Heart right ventricle (tissue), 16 donors: Measurements from ENCODE around the gene HSBP1L1. TPM values are rescaled to one million over a fixed set of nuclear protein-coding genes. Genes with fewer than 3 reads are reported as not detected.

ENCODE experiments used
- ATAC-seq, 8 donors: fragments of 200-7000 bp; cut with Tn5 transposase; one replicate each; pipeline ENCODE4 v1.9.1; 2020; ENCODE audit warnings: mild to moderate bottlenecking in 8 of 8, moderate library complexity in 8 of 8, moderate number of reproducible peaks in 1 of 8
- DNase-seq, 2 donors: peaks; one replicate each; pipeline ENCODE4 v3.0.0-alpha.2; 2020
- H3K27ac ChIP-seq, 10 donors: fragments of 200-600 bp; sonication (generic) in 2 of 10; one replicate each; pipeline versions ENCODE4 v1.5.0 to v1.8.0; 2020 to 2022; ENCODE audit warnings: mild to moderate bottlenecking in 3 of 10
- H3K27me3 ChIP-seq, 7 donors: fragments of 200-600 bp; one replicate each; pipeline ENCODE4 v1.8.0; 2021 to 2022; ENCODE audit warnings: mild to moderate bottlenecking in 2 of 7
- H3K36me3 ChIP-seq, 9 donors: fragments of 200-600 bp; sonication (generic) in 1 of 9; one replicate each; pipeline versions ENCODE4 v1.5.0 to v1.8.0; 2020 to 2022; ENCODE audit warnings: mild to moderate bottlenecking in 2 of 9
- H3K4me1 ChIP-seq, 9 donors: fragments of 200-600 bp; sonication (generic) in 1 of 9; one replicate each; pipeline versions ENCODE4 v1.5.0 to v1.8.0; 2020 to 2022; ENCODE audit warnings: mild to moderate bottlenecking in 4 of 9
- H3K4me3 ChIP-seq, 10 donors: fragments of 200-600 bp; sonication (generic) in 2 of 10; one replicate each; pipeline versions ENCODE4 v1.5.0 to v1.8.0; 2020 to 2022; ENCODE audit warnings: mild to moderate bottlenecking in 7 of 10, moderate library complexity in 2 of 10
- H3K9me3 ChIP-seq, 11 donors: fragments of 200-600 bp in 10 of 11; sonication (generic) in 2 of 11; one replicate each; pipeline versions ENCODE4 v1.5.0 to v1.8.0; 2013 to 2022; ENCODE audit warnings: mild to moderate bottlenecking in 2 of 11, control low read depth in 1 of 11, moderate library complexity in 1 of 11
- WGBS, 2 donors: extraction: QIAGEN DNeasy Blood & Tissue Kit; methylation state at CpG; one replicate each; pipeline ENCODE4 v1.1.7; 2013; ENCODE audit warnings: inconsistent platforms in 1 of 2; 5-methylcytosine and 5-hydroxymethylcytosine counted together
- intact Hi-C, 10 donors: fragments of 100-400 bp; cut with DNase I; formaldehyde crosslinking; loops; one replicate each; pipeline versions ENCODE4 v1.11.1 to v1.14.2; 2022
- polyA plus RNA-seq, 2 donors: library from polyadenylated mRNA; stranded (reverse); fragments of 200-250 nt; gene quantifications; one replicate each; pipeline ENCODE4 v1.2.3, GENCODE V29; 2013
- total RNA-seq, 10 donors: library from RNA; stranded (reverse); fragmentation: NEBNext Ultra II Directional in 3 of 10; extraction: Animal tissue kit (Norgen Biotek cat#: 25700) in 3 of 10; gene quantifications; one replicate each; pipeline versions ENCODE4 v1.2.1 to v1.2.4, GENCODE V29; 2021 to 2023
- TF ChIP-seq, protein P1 (sequence below), 9 donors: fragments of 200-600 bp; sonication (generic) in 2 of 9; IDR thresholded peaks; one replicate each; pipeline versions ENCODE4 v1.5.0 to v1.8.0; 2021 to 2022; ENCODE audit warnings: antibody characterized with exemption in 9 of 9, mild to moderate bottlenecking in 5 of 9, moderate library complexity in 1 of 9
- donor health status: Arrhythmogenic right ventricular cardiomyopathy.
- donor health status: ischemic (EF 13 %, LVEDD 7.1; RV severe dilation, severe dysfunction).
- donor health status: healthy with polysubstance abuse.
- donor health status: DM: no; HTN: yes; CAD: no.
- donor health status: DM: no; HTN: no; CAD: no.
- donor health status: ischemic (EF 25% LVEDD 6.9; RV normal size, moderate dysfunction).
- donor health status: ischemic (EF 25% LVEDD 5.7; RV mildly dilated, moderate dysfunction).
- donor health status: healthy.
- donor health status: DM: yes; HTN: yes; CAD: no.
- donor health status: Ischemic cardiomyopathy.
- donor health status: ischemic (EF 35%, LVEDD 5.7; RV mildly dilated, moderate dysfunction).
- donor health status: nonischemic (EF 11% LVEDD 7.7; RV severe dilation, severe dysfunction).
- donor health status: DM: yes; HTN: yes; CAD: no.
- donor health status: PGD.
- donor health status: ischemic (EF 29% LVEDD 5.4; RV normal size, mild dysfunction).
- donor health status: nonischemic (EF 23%, LVEDD 6.1; RV moderate dilation, normal function).

The HSBP1L1 gene
- total and polyA plus RNA-seq, 12 donors = 3.8 to 56.5 (median 6.4) TPM

- H3K4me1 ChIP-seq = peaks cover 10 to 77% (median 63%) of the 10 kb centered on the region in 9 donors
- no peak for DNase-seq
- intact Hi-C loops = loop anchor here in 1 of 10 donors (10.0 kb wide), 1 partner anchor 87 kb away; the partner anchor contains the start of gene RBFA
Measured at GRCh38 chr18:79947881-79948610, 16.4 kb upstream of the HSBP1L1 start.

GRCh38 chr18:79948719-79949411, 15.6 kb upstream of the HSBP1L1 start:
- WGBS, 2 donors = 91 to 92% methylated on average over 23 of the region's 23 CpGs
- ATAC-seq (no peak), DNase-seq (no peak)
- H3K27me3 ChIP-seq = no peaks in the 10 kb centered on the region
- TF ChIP-seq, protein P1, sequence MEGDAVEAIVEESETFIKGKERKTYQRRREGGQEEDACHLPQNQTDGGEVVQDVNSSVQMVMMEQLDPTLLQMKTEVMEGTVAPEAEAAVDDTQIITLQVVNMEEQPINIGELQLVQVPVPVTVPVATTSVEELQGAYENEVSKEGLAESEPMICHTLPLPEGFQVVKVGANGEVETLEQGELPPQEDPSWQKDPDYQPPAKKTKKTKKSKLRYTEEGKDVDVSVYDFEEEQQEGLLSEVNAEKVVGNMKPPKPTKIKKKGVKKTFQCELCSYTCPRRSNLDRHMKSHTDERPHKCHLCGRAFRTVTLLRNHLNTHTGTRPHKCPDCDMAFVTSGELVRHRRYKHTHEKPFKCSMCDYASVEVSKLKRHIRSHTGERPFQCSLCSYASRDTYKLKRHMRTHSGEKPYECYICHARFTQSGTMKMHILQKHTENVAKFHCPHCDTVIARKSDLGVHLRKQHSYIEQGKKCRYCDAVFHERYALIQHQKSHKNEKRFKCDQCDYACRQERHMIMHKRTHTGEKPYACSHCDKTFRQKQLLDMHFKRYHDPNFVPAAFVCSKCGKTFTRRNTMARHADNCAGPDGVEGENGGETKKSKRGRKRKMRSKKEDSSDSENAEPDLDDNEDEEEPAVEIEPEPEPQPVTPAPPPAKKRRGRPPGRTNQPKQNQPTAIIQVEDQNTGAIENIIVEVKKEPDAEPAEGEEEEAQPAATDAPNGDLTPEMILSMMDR (IDR thresholded peaks at IDR 0.05) = no peak
- peak overlapping the region in 7 of 10 donors; percentile 77 to 93 (median 86) for H3K27ac ChIP-seq
- H3K4me1 ChIP-seq = peaks cover 10 to 75% (median 63%) of the 10 kb centered on the region in 9 donors
- peak overlapping the region in 7 of 10 donors; percentile 8 to 95 (median 85) for H3K4me3 ChIP-seq
- peaks cover 0 to 33% (median 4%) of the 10 kb centered on the region in 9 donors for H3K36me3 ChIP-seq
- intact Hi-C loops = loop anchor here in 1 of 10 donors (10.0 kb wide), 1 partner anchor 86 kb away; the partner anchor contains the start of gene RBFA
- no peaks in the 10 kb centered on the region for H3K9me3 ChIP-seq

More at GRCh38 chr18:79947881-79948610, 16.4 kb upstream of the HSBP1L1 start:
- TF ChIP-seq, protein P1 (IDR thresholded peaks at IDR 0.05) = no peak
- H3K4me3 ChIP-seq = no peak overlapping the region
- H3K27me3 ChIP-seq = no peaks in the 10 kb centered on the region
- 90 to 93% methylated on average over 15 of the region's 15 CpGs for WGBS, 2 donors
- no peaks in the 10 kb centered on the region for H3K9me3 ChIP-seq
- H3K36me3 ChIP-seq = peaks cover 0 to 37% (median 5%) of the 10 kb centered on the region in 9 donors
- no peak overlapping the region for H3K27ac ChIP-seq
- no peak for ATAC-seq

- 51 to 56% methylated on average over 12 of the region's 12 CpGs for WGBS, 2 donors
- intact Hi-C loops = loop anchor here in 4 of 10 donors (2.0 to 10.0 kb wide), 5 partner anchors 37 to 555 kb away; partner anchors contain the start of genes RBFA (in 3 of the 4), TXNL4A (in 2 of the 4) and NFATC1 (in 1 of the 4)
- H3K36me3 ChIP-seq = peaks cover 0 to 33% (median 4%) of the 10 kb centered on the region in 9 donors
- DNase-seq (peak; percentile 45 to 68), ATAC-seq (peak in 5 of 8 donors; percentile 35 to 77 (median 68))
- peak overlapping the region; percentile 57 to 95 (median 86) for H3K4me3 ChIP-seq
- H3K4me1 ChIP-seq = peaks cover 10 to 71% (median 55%) of the 10 kb centered on the region in 9 donors
- TF ChIP-seq, protein P1 (IDR thresholded peaks at IDR 0.05) = no peak
- no peaks in the 10 kb centered on the region for H3K9me3 ChIP-seq
- no peaks in the 10 kb centered on the region for H3K27me3 ChIP-seq
- peak overlapping the region; percentile 41 to 93 (median 86) for H3K27ac ChIP-seq
Measured at GRCh38 chr18:79949697-79950487, 14.6 kb upstream of the HSBP1L1 start.
